ENCODE data around the gene OSBPL5. TPM values are rescaled to one million over a fixed set of nuclear protein-coding genes. Genes with fewer than 3 reads are reported as not detected.
"Not testable (repeated sequence)": the region's sequence is repeated elsewhere in the genome, so short reads cannot be mapped to it uniquely, and the experiment has no call there.

Gene OSBPL5
- total RNA-seq, 1 donor from 2014 or later = 21.8 TPM

DNA sequence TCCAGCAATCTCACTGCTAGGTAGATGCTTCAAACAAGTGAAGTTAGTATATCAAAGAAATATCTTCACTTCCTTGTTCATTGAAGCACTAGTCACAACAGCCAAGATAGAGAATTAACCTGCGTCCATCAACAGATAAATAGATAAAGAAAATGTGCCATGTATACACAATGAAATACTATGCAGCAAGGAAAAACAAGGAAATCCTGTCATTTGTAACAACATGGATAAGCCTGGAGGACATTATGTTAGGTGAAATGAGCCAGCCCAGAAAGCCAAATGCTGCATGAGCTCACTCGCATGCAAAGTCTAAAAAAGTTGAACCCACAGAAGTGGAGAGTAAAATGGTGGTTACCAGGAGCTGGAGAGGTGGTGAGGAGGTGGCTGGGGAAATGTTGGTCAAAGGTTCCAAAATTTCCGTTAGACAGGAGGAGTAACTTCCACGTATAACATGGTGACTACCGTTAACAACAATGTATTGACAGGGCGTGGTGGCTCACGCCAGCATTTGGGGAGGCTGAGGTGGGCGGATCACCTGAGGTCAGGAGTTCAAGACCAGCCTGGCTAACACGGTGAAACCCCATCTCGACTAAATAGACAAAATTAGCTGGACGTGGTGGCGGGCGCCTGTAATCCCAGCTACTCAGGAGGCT lies 84.3 kb downstream of the OSBPL5 start:
- DNase-seq = no peak

GRCh38 chr11:3080104-3080503 lies 85.0 kb downstream of the OSBPL5 start:
- no peak for DNase-seq

GRCh38 chr11:3077846-3078440 lies 87.2 kb downstream of the OSBPL5 start:
- DNase-seq = no peak

- DNase-seq = no peak
Measured at GRCh38 chr11:3077189-3077836, 87.8 kb downstream of the OSBPL5 start.

DNA sequence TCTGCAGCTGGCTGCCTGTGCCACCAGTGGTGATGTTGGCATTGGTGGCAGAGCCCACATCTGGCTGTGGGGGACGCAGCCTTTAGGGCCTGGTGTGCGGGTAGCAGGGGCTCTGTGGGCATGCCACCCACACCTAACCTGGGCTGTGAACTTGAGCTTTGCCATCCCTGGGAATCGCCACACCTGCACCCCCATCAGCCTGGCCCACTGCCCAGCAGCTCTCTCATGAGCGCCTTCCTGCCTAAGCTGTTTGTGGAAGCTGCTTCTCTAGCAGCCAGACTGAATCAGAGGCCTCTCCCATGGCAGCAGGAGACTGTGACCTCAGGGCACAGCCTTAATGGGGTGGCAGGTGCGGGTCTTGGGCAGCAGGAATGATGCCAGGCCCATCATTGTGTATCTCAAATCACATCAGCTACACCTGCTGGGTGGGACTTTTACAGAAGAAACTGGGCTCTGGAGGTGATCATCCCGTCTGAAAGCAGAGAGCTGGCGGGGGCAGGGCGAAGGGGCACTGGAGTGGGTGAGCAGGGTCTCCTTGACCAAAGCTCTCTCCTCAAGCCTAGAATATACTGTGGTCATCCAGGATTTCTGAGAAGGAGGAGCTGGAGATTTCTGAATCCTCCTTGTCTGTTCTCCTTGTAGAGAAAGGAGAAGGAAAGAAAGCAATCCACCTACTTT lies 90.1 kb downstream of the OSBPL5 start:
- no peak for DNase-seq

GRCh38 chr11:3073029-3073435 lies 92.1 kb downstream of the OSBPL5 start:
- peak; percentile 76 for DNase-seq

- no peak for DNase-seq
Measured at GRCh38 chr11:3069425-3069824, 95.7 kb downstream of the OSBPL5 start.

DNA sequence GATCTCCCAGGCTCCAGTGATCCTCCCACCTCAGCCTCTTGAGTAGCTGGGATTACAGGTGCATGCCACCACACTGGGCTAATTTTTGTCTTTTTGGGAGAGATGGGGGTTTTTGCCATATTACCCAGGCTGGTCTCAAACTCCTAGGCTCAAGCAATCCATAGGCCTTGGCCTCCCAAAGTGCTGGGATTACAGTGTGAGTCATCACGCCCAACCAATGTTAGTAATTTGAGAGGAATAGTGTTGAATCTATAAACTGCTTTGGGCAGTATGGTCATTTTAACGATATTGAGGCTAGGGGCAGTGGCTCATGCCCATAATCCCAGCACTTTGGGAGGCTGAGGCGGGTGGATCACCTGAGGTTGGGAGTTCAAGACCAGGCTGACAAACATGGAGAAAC lies 98.8 kb downstream of the OSBPL5 start:
- not testable (repeated sequence) for DNase-seq

GRCh38 chr11:3064709-3065108 lies 100.4 kb downstream of the OSBPL5 start:
- not testable (repeated sequence) for DNase-seq

DNA sequence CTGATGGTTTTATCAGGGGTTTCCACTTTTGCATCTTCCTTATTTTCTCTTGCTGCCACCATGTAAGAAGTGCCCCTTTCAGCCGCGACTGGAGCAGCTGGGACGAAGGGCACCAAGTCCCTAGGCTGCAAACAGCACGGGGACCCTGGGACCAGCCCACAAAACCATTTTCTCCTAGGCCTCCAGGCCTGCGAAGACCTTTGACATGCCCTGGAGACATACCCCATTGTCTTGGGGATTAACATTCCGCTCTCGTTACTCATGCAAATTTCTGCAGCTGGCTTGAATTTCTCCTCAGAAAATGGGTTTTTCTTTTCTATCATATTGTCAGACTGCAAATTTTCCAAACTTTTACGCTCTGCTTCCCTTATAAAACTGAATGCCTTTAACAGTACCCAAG lies 101.2 kb downstream of the OSBPL5 start:
- not testable (repeated sequence) for DNase-seq

DNA sequence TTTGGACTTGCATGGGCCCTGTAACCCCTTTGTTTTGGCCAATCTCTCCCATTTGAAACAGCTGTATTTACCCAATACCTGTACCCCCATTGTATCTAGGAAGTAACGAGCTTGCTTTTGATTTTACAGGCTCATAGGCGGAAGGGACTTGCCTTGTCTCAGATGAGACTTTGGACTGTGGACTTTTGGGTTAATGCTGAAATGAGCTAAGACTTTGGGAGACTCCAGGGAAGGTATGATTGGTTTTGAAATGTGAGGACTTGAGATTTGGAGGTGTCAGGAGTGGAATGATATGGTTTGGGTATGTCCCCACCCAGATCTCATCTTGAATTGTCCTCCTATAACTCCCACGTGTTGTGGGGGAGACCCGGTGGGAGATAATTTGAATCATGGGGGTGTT lies 101.7 kb downstream of the OSBPL5 start:
- DNase-seq = not testable (repeated sequence)

GRCh38 chr11:3060436-3061025 lies 104.6 kb downstream of the OSBPL5 start:
- no peak for DNase-seq

GRCh38 chr11:3058753-3059664 lies 106.1 kb downstream of the OSBPL5 start:
- no peak for DNase-seq

DNA sequence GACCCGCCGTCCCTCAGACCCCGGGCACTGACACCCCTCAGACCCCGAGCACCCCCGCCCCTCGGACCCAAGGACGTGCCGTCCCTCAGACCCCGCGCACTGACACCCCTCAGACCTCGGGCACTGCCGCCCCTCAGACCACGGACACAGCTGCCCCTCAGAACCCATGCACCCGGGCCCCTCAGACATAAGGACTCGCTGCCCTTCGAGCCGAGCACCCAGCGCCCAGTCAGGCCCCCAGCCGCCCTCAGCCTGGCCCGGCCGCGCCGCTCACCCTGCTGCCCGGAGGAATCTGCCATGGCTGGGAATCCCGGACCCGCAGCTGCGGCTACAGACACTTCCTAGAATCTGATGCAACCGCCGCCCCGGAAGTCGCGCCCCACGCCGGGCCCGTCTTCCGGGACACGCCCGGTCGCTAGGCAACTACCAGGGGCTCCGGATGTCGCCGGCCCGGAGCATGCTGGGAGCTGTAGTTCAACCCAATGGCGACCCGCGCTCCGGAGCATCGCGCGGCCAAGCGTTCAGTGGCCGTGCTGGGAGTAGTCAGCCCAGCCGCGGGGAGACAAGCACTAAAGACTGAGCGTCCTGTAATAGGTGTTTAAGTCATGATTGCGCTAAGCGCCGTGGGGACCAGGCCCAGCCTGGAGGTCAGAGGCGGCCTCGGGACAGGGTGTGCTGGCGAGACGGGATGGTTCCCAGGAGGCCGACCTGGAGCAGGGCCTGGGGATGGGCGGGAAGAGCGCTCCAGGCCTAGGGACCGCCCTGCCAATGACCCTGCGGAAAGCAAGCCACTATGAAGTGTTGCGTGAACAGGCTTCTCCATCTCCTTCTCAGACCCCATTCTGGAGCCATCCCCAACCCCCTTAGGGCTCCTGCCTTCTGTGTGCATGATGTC lies 107.8 kb downstream of the OSBPL5 start, which contains the start of gene CARS1:
Gene CARS1 (minus strand): TSS at position 355 of the 895 bp plus-strand sequence. CDS start 56 bp downstream, at position 299.
- peak; percentile 97 for DNase-seq

DNA sequence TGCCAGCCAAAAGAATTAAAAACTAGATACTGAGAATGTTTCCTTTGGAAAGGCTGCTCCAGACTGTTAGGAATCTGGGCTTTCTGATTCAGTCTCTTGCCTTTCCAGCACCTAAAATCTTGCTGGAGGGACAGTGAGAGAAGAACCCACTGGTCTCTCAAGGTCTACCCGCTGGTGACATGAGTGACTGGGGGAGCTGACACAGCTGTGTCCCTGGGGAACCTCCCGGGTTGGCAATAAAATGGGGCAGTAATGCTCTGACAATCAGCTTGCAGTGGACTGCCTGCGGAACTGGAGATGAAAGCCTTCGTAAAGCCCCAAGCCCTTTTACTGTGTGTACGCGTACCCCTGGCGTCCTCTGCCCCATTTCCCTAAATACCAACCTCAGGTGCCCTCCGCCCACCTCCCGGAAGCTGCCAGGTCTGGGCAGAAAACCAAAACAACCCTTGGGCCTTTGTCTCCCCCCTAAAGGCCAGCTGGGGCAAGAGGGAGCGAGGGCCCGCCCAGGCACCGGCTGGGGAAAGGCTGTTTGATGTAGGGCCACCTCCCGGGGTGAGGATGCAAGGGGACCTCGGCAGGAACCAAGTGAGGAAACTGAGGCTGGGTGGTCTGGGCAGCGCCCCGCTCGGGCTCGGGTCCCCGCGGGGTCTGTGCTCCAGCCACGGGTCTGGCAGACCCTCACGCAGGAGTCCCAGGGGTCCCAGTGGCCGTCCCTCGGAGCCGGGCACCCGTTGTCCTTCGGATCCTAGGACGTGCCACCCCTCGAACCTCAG lies 108.6 kb downstream of the OSBPL5 start:
- no peak for DNase-seq

- DNase-seq = no peak
Measured at GRCh38 chr11:3055891-3056290, 109.2 kb downstream of the OSBPL5 start.

DNA sequence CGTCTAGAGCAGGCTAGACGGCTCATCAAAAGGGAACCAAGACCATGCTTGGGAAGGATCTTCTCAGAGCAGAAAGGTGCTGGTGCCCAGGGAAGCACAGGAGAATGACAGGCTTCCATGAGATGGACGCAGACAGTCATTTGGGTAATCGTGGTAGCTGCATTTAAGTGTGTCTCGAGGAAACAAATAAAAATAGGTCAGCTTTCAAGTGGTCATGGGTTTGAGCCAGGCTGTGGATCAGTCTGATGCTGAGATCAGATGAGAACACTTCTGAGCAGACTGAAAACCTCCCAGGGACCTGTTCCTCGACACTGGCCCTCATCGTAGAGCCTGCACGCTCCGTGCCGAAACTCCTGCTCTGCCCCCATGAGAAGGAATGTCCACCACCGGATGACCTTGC lies 112.5 kb downstream of the OSBPL5 start:
- DNase-seq = no peak

GRCh38 chr11:3052109-3052479 lies 113.0 kb downstream of the OSBPL5 start:
- DNase-seq = no peak

All from tongue (tissue), 2 donors.